ENCODE data around the gene MYOF.

MYOF gene

DNA sequence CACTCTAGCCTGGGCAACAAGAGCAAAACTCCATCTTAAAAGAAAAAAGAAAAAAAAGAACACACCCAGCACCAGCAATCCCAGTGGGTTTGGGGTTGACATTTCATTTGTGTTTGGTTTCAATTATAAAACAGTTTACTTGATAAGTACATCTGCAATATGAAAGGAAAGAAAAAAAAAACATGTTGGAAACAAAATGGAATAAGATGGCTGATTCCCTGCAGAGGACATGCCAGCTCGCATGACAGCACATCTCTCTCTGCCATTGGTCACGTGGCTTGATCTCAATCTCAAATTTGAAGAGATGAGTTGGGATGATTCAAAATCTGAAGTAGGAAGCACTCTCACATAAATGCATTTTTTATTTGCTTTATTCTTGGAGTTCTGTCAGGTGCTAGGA is 28.0 kb downstream of the MYOF start:
- no peak for DNase-seq (ENCODE audit: low read depth)
- TF ChIP-seq, protein P1, sequence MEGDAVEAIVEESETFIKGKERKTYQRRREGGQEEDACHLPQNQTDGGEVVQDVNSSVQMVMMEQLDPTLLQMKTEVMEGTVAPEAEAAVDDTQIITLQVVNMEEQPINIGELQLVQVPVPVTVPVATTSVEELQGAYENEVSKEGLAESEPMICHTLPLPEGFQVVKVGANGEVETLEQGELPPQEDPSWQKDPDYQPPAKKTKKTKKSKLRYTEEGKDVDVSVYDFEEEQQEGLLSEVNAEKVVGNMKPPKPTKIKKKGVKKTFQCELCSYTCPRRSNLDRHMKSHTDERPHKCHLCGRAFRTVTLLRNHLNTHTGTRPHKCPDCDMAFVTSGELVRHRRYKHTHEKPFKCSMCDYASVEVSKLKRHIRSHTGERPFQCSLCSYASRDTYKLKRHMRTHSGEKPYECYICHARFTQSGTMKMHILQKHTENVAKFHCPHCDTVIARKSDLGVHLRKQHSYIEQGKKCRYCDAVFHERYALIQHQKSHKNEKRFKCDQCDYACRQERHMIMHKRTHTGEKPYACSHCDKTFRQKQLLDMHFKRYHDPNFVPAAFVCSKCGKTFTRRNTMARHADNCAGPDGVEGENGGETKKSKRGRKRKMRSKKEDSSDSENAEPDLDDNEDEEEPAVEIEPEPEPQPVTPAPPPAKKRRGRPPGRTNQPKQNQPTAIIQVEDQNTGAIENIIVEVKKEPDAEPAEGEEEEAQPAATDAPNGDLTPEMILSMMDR (conservative IDR thresholded peaks at IDR 0.05; ENCODE audit: control insufficient read depth, insufficient read depth, low read depth, low read length): no peak
- H3K4me3 ChIP-seq (ENCODE audit: control insufficient read depth, low read depth, low read length): no peak overlapping the region

DNA sequence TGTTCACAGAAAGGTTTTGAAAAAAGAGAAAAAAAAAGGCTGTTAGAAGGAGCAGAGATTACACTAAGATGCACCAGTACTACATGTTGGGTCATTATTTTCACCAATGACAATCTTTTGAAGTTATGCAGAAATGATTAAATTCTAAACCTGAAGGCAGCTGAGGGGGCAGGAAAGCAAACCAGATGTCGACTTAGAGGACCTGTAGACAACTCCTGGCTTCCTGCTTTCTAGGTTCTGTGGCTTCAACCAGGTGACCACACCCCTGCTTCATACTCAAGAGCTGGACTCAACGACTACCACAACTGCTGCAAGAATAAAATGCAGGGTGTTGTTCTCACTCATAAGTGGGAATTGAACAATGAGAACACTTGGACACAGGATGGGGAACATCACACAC is 30.0 kb downstream of the MYOF start:
- TF ChIP-seq, protein P1 (conservative IDR thresholded peaks at IDR 0.05; ENCODE audit: control insufficient read depth, insufficient read depth, low read depth, low read length): no peak
- DNase-seq (ENCODE audit: low read depth): no peak
- H3K4me3 ChIP-seq (ENCODE audit: control insufficient read depth, low read depth, low read length): no peak overlapping the region

DNA sequence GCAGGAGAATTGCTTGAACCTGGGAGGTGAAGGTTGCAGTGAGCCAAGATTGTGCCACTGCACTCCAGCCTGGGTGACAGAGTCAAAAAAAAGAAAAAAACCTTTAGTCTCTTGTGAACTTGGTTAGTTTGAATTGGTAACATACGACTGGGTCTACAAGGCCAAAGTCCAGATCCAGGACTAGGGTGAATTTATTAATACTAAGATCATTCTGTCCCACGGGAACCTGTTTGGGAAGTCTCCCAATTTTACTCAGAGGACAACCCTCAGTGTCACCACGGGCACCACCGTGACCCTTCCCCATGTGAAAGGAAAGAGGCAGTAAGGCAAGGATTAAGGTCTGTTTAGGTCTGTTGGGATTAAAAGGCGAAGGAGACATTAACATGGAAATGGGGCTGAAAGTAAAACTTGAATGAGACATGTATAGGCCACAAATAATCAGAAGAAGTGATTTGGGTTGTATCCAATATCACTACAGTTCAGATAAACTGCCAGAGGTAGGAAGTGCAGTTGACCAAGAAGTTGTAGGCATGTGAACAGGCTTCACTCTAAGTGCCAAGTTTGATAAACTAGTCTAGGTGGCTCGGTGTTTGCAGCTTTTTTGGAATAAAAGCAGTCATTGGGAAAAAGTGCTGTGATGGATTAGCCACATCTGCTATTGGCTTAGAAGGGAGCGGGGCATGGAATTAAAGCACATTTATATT is 30.7 kb downstream of the MYOF start:
- no peak overlapping the region for H3K4me3 ChIP-seq (ENCODE audit: control insufficient read depth, low read depth, low read length)
- TF ChIP-seq, protein P1 (conservative IDR thresholded peaks at IDR 0.05; ENCODE audit: control insufficient read depth, insufficient read depth, low read depth, low read length): no peak
- DNase-seq (ENCODE audit: low read depth): no peak

DNA sequence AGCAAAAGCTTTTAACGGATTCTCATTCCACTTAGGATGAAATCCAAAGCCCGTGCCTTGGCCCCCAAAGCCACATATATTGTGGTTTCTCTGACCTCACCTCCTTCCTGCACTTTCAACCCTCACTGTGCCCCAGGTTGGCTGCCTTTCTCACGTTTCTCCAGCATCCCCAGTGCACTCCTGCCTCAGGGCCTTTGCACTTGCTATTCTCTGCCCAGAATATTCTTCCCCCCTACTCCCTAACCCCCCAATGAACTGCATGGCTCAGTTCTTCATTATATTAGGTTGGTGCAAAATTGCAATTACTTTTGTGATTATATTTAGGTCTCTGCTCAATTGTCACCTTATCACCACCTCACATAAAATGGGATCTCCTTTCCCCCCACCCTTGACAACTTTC is 34.2 kb downstream of the MYOF start:
- DNase-seq (ENCODE audit: low read depth): no peak
- no peak overlapping the region for H3K4me3 ChIP-seq (ENCODE audit: control insufficient read depth, low read depth, low read length)
- TF ChIP-seq, protein P1 (conservative IDR thresholded peaks at IDR 0.05; ENCODE audit: control insufficient read depth, insufficient read depth, low read depth, low read length): no peak

DNA sequence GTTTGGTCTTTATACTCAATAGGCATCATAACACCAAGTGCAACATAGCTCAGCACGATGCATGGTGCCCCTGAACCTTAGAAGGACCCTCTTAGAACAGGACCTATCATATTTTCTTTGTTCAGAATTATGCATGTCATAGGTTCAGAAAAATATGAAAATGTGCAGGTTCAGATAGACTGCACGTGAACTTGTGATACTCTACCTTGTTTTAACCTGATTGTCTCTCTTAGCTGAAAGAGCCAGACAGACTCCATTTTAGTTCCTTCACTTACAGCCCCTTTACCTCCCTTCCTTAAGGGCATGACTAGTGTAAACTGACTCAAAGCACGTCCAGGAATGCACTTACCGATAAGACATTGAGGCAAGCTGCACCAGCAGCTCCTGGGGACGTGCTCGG is 35.1 kb downstream of the MYOF start:
- no peak for DNase-seq (ENCODE audit: low read depth)
- TF ChIP-seq, protein P1 (conservative IDR thresholded peaks at IDR 0.05; ENCODE audit: control insufficient read depth, insufficient read depth, low read depth, low read length): no peak
- no peak overlapping the region for H3K4me3 ChIP-seq (ENCODE audit: control insufficient read depth, low read depth, low read length)

DNA sequence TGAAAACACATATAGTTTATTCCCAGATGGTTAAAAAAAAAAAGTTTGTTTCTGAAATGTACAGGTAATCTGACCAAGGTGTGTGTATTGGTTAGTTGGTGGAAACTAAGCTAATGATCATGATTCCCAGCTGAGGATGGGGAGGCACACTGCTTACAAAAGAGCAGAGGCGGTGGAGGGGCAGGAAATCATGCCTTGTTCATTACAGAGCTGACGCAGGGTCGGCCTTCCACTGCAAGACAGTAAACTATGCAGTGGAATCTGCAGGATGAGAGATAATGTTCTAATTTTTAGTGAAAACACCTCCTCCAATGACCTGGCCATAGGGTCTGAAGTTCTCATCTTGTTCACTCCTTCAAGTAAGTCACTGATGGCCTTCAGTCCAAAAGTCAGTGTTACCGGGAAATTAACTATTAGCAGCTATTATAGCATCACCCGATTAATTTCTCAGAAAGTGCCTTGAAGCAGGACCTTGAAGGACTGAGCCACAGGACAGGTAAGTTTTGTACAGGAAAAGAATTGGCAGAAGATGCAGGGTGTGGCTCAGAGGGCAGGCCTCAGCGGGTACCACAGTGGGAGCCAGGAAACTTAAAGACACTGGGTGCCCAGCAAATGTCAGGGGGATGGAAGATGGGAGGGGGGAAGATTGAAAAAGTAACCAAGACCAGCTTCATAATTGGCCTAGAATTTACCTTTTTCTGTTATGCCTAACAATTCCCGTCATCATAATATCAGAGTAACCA is 36.0 kb downstream of the MYOF start:
- DNase-seq (ENCODE audit: low read depth): no peak

More for the DNA sequence above, 36.0 kb downstream of the MYOF start:
- H3K4me3 ChIP-seq (ENCODE audit: control insufficient read depth, low read depth, low read length): no peak overlapping the region
- TF ChIP-seq, protein P1 (conservative IDR thresholded peaks at IDR 0.05; ENCODE audit: control insufficient read depth, insufficient read depth, low read depth, low read length): no peak

Measured in fibroblast of mammary gland (primary cell).